HG03342 (cell line): Measurements from ENCODE around the gene GATB.
"Not testable (repeated sequence)": the region's sequence is repeated elsewhere in the genome, so short reads cannot be mapped to it uniquely, and the experiment has no call there.

ENCODE experiments used
- ATAC-seq: cut with Tn5 transposase; IDR thresholded peaks from one replicate; pipeline ENCODE4 v1.9.1; 2021; ENCODE audit warnings: mild to moderate bottlenecking, moderate library complexity; ENCODE audit not compliant: unreplicated experiment

Gene GATB

DNA sequence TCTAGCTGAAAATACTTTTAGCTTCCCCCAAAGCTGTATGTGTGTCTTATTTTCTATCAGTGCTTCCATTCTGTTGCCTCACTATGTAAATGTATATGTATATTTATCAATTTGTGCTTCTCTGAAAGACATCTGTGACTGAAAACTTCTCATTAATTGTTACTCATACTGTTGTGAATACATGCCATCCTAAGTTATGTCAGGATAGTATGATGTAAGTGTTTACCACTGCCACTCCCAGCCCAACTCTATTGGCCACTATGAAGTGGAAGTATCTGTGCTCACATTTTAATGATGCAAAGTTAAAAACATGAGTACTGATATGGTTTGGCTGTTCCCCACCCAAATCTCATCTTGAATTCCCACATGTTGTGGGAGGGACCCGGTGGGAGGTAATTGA, 24.4 kb downstream of the GATB start:
- no peak for ATAC-seq

DNA sequence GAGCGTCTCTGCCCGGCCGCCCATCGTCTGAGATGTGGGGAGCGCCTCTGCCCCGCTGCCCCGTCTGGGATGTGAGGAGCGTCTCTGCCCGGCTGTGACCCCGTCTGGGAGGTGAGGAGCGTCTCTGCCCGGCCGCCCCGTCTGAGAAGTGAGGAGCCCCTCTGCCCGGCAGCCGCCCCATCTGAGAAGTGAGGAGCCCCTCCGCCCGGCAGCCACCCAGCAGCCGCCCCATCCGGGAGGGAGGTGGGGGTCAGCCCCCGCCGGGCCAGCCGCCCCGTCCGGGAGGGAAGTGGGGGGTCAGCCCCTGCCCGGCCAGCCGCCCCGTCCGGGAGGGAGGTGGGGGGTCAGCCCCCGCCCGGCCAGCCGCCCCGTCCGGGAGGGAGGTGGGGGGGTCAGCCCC, 29.1 kb downstream of the GATB start:
- ATAC-seq = not testable (repeated sequence)

- ATAC-seq = no peak
Measured at GRCh38 chr4:151729731-151730559, 30.9 kb downstream of the GATB start.

- no peak for ATAC-seq
Measured at GRCh38 chr4:151728679-151729078, 32.1 kb downstream of the GATB start.

GRCh38 chr4:151728006-151728405, 32.8 kb downstream of the GATB start:
- ATAC-seq = no peak

GRCh38 chr4:151727365-151727764, 33.4 kb downstream of the GATB start:
- no peak for ATAC-seq

- no peak for ATAC-seq
Measured at GRCh38 chr4:151725087-151725486, 35.7 kb downstream of the GATB start.

- ATAC-seq = no peak
Measured at GRCh38 chr4:151721916-151722315, 38.9 kb downstream of the GATB start.

GRCh38 chr4:151721466-151721865, 39.3 kb downstream of the GATB start:
- no peak for ATAC-seq

DNA sequence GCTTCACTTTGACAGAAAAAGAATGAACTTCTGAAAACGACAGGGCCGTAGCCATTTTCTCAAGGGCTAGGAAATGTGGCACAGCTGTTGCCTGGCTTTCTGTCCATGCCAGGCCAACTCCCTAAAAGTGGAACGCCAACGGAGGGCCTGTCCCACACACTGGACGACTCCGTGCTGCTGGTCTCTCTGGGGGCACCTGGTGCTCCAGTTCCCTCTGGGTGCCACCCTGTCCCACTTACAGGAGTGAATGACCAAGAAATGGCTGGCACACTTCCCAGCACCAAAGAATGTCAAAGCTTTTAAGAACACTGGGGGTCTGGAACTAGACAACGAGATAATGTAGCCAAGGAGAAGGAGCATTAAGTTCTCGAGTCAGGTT, 40.9 kb downstream of the GATB start:
- ATAC-seq = no peak

DNA sequence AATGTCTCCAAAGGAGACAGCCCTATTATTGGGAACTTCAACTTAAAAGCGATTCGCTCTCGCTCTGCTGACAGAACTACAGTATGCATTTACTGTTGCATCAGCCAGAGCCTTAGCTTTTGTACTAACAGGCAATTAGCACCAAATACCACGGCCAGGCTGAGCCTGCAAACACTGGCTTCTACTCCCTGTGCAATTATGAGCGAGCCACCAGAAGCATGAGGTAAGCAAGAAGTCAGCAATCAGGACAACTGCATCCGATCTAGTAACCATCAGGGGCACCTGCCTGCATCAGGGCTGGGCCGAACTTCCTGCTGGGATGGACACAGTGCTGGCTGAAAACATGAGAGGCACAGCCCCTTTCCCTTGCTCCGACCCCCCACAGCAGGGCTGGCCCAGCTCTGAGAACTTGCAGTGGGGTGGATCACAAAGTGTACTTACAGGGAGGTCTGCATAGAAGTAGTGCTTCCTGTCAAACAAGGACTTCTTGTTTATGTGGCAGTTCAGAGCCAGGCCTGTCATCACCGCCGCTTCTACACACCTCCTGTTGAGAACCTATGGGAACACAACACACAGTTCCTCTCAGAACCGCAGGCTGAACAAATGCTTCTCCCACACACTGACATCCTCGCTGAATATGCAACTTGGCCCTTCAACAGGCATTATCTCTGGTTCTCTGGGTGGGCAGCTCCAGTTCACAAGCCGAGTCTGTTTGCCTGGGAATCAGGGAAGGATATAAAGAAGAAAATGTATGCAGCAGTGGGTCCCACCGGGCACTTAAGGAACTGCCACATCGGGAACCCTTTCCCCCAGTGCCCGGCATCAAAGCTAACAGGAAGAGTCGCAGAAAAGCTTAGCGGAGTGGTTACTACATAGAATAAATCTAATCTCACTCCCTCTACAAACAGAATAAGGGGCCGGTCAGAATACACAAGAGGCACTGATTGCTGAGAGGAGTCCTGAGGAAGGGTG, 41.5 kb downstream of the GATB start:
- no peak for ATAC-seq

- no peak for ATAC-seq
Measured at GRCh38 chr4:151717909-151718628, 42.7 kb downstream of the GATB start.

DNA sequence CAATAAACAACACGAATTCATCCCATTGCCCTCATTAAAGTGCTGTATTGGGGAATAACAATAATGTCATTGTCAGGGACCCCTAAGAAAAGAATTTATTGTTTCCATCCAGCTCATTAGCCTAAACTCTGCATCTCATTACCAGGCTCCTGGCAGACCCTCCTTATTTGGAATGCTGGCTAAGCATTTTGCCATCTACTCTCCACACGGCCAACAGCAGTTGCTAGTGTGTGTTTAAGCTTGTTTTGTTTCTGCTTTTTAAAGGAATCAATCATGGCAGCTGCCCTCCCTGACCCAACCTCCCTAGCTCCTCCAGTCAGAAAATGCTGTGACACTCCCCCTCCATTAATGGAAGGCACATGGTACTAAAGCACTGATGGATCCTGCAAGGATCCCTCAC, 43.5 kb downstream of the GATB start:
- no peak for ATAC-seq

- no peak for ATAC-seq
Measured at GRCh38 chr4:151716324-151716723, 44.5 kb downstream of the GATB start.

GRCh38 chr4:151715881-151716280, 44.9 kb downstream of the GATB start:
- ATAC-seq = no peak

- ATAC-seq = no peak
Measured at GRCh38 chr4:151712777-151713176, 48.0 kb downstream of the GATB start.

DNA sequence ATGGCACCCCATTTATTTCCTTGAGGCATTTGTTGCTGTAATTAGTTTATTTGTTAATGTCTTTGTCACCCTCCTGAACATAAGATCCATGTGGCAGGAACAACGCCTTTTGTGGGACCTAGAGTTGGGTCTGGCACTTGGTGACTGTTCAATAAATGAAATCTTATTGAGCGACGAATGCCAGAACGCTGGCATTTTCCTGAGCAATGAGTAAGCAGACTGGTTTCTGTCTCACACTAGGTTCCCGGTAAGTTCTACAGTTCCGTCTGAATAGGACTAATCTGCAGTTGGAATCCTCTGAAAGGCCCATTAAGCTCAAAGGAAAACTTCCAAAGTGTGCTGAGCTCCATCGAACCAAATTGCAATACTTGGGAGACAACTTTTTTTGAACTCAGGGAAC, 49.2 kb downstream of the GATB start:
- no peak for ATAC-seq

DNA sequence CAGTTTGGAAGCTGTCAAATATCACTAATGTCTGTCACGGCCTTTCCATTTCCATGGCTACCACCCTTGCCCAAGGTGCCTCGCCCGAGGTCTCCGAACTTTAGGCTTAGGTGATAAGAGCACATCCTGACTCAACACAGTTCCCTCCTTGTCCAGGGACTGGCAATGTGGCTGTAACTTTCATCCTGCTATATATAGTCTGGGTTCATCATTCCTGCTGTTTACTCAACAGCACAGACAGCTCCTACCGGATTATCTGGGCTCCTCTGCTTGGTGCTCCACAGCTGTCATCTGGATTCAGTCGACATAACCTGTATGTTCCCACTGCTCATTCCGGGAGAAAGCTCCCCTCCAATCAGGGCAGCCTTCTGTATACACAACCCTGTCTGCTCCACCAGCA, 51.2 kb downstream of the GATB start:
- ATAC-seq = no peak

DNA sequence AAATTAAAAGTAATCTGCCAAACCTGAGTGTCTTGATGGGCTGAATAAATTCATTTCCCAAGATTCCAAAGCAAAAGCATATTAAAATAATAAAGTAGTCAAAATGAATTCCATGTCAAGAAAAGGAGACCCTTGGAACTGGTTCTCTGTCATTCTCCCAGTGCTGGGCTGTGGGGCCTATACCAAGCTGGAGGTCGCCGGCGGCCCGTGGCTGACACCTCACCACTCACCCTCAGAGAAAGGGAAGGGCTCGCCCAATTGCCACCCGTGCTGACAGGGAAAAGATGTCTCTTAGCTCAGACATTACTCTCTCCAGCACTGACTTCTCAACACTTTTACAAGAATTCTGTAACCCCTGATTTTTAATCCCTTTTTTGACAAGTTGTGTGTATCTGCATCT, 51.7 kb downstream of the GATB start:
- no peak for ATAC-seq

DNA sequence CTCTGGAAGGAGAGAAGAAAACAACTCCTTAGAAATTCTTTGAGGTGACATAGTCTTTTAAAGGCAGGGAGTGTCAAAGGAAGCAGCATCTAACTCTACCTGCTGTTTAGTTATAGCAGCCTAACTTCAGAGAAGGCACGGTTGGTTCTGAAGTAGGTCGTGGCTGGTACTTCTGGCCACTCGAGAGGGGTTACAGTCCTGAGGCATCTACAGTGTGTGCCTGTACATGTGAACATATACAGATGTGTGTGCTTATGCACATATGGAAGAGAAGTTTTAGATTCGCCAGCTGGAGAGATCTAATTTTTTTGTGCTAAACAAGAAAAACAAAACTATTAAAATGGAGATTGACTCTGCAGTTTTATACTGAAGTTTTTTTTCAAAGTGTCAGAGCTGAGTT, 52.7 kb downstream of the GATB start:
- ATAC-seq = no peak

DNA sequence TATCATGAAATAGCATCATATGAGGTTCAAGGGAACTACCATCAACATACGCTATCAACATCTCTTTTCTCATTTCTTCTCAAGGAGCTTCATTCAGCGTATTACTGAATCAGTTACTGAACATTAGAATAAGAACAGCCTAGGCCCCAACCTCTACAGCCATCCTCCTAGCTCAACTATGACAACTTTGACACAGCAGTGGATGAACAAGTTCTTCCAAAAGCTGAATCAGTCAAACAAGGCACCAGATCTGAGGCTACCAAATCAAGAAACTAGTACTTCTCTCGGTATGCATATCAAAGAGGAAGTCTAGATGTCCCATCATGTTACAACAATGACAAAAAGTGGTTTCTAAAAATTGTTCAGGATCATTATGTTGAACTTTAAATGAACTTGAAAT, 57.4 kb downstream of the GATB start:
- ATAC-seq = no peak
